ENCODE results near the gene SEC62.

DNA sequence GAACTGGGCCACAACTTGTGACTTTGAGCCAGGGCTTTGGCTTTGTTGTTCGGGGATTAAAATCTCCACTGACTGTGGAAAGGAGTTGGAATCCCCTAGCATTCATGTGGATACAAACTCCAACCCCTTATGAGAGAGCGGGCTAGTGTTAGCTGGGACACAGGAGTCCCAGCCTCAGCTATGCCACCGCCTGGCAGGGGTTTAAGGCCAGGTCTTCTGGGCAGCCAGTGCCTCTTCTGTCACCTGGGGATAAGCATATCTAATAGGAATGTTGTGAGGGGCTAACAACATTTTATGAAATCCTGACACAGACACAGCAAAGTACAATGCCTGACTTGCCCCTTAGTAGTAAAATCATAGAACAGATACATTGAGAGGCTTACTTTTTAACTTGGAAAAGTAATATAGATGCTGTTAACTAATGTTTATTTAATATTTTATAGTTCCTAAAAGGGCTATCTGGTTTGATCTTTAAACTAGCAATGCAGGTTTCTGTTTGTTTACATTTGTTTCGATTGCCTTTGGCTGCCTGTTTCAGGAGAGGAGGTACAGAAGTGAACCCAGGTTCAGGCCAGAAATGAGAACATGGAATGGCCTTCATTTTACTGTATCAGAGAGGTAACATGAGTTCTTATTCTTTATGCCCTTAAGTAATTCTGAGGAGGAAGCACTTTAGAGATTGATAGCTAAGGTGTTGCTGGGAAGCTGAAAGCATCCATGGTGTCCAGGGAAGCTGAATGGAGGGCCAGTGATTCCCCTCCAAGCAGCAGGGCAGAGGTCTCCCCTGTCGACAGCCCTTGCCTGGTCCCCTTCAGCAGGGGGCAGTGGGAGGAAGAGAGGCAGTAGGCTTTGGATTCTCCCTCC, 79.9 kb downstream of the SEC62 start:
- TF ChIP-seq, protein P1, sequence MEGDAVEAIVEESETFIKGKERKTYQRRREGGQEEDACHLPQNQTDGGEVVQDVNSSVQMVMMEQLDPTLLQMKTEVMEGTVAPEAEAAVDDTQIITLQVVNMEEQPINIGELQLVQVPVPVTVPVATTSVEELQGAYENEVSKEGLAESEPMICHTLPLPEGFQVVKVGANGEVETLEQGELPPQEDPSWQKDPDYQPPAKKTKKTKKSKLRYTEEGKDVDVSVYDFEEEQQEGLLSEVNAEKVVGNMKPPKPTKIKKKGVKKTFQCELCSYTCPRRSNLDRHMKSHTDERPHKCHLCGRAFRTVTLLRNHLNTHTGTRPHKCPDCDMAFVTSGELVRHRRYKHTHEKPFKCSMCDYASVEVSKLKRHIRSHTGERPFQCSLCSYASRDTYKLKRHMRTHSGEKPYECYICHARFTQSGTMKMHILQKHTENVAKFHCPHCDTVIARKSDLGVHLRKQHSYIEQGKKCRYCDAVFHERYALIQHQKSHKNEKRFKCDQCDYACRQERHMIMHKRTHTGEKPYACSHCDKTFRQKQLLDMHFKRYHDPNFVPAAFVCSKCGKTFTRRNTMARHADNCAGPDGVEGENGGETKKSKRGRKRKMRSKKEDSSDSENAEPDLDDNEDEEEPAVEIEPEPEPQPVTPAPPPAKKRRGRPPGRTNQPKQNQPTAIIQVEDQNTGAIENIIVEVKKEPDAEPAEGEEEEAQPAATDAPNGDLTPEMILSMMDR (conservative IDR thresholded peaks at IDR 0.05 in 1 of 2, IDR thresholded peaks at IDR 0.05 in 1 of 2; ENCODE audit: extremely low read depth in 1 of 2, insufficient read depth in 1 of 2, low read depth in 1 of 2, low read length in 2 of 2), result no peak
- TF ChIP-seq EZH2 (IDR thresholded peaks at IDR 0.05; ENCODE audit: borderline replicate concordance, low read length), result no peak

Measured in mammary epithelial cell (primary cell).